Mesenchymal stem cell (in vitro differentiated cells and primary cell): ENCODE measurements around the gene PROCR.

Source experiments
- DNase-seq: peaks from one replicate; pipeline ENCODE4 v3.0.0-alpha.2; 2013
- H2AFZ ChIP-seq: one replicate; pipeline ENCODE4 v1.6.1; 2013; ENCODE audit warnings: low read depth, mild to moderate bottlenecking, control low read depth, inconsistent platforms, low read length, moderate library complexity
- H2AK5ac ChIP-seq: 2 replicates; pipeline ENCODE4 v1.6.1; 2013; ENCODE audit warnings: low read length, moderate library complexity, mild to moderate bottlenecking, inconsistent platforms; ENCODE audit not compliant: severe bottlenecking
- H2BK120ac ChIP-seq: one replicate; pipeline ENCODE4 v1.6.1; 2013; ENCODE audit warnings: low read depth, mild to moderate bottlenecking, inconsistent platforms, low read length, moderate library complexity
- H2BK12ac ChIP-seq, 2 experiments: one replicate each; pipeline ENCODE4 v1.6.1; 2013; ENCODE audit warnings: inconsistent platforms in 2 of 2, low read length in 2 of 2, mild to moderate bottlenecking in 2 of 2, moderate library complexity in 2 of 2, control low read depth in 1 of 2
- H2BK15ac ChIP-seq: one replicate; pipeline ENCODE4 v1.6.1; 2013; ENCODE audit warnings: mild to moderate bottlenecking, low read depth, inconsistent platforms; ENCODE audit not compliant: poor library complexity, severe bottlenecking
- H2BK5ac ChIP-seq: 2 replicates; pipeline ENCODE4 v1.6.1; 2013; ENCODE audit warnings: low read depth, mild to moderate bottlenecking, low read length, control low read depth, inconsistent platforms; ENCODE audit not compliant: poor library complexity, severe bottlenecking
- H3K14ac ChIP-seq, 2 experiments: one replicate each; pipeline ENCODE4 v1.6.1; 2013; ENCODE audit warnings: inconsistent platforms in 2 of 2, low read length in 2 of 2, control low read depth in 1 of 2, mild to moderate bottlenecking in 1 of 2, moderate library complexity in 1 of 2
- H3K18ac ChIP-seq, 2 experiments: one replicate each; pipeline ENCODE4 v1.6.1; 2013; ENCODE audit warnings: inconsistent platforms in 2 of 2, low read length in 2 of 2, control low read depth in 1 of 2, low read depth in 1 of 2, mild to moderate bottlenecking in 1 of 2
- H3K23ac ChIP-seq, 2 experiments: one replicate each; pipeline ENCODE4 v1.6.1; 2013; ENCODE audit warnings: inconsistent platforms in 2 of 2, low read length in 2 of 2, mild to moderate bottlenecking in 2 of 2, moderate library complexity in 2 of 2, control low read depth in 1 of 2
- H3K27ac ChIP-seq: 2 replicates; pipeline ENCODE4 v1.5.1; 2013; ENCODE audit warnings: mild to moderate bottlenecking, moderate library complexity, low read length, control low read depth, inconsistent platforms; ENCODE audit not compliant: poor library complexity, severe bottlenecking
- H3K27me3 ChIP-seq, 2 experiments: 2 replicates each; pipeline versions ENCODE4 v1.6.1 to v1.7.0; 2013; ENCODE audit warnings: low read length in 2 of 2, mild to moderate bottlenecking in 2 of 2, moderate library complexity in 2 of 2, control low read depth in 1 of 2, inconsistent platforms in 1 of 2; ENCODE audit not compliant: control insufficient read depth in 1 of 2, insufficient read depth in 1 of 2
- H3K36me3 ChIP-seq, 2 experiments: 2 replicates each; pipeline versions ENCODE4 v1.6.1 to v1.7.0; 2013; ENCODE audit warnings: low read length in 2 of 2, control low read depth in 1 of 2, inconsistent platforms in 1 of 2, low read depth in 1 of 2, mild to moderate bottlenecking in 1 of 2; ENCODE audit not compliant: insufficient read depth in 2 of 2, control insufficient read depth in 1 of 2
- H3K4ac ChIP-seq, 2 experiments: one replicate each; pipeline ENCODE4 v1.6.1; 2013; ENCODE audit warnings: inconsistent platforms in 2 of 2, low read length in 2 of 2, mild to moderate bottlenecking in 2 of 2, moderate library complexity in 2 of 2, control low read depth in 1 of 2, low read depth in 1 of 2
- H3K4me1 ChIP-seq: 2 replicates; pipeline ENCODE4 v1.6.1; 2013; ENCODE audit warnings: low read depth, low read length, control low read depth; ENCODE audit not compliant: control insufficient read depth, insufficient read depth
- H3K4me2 ChIP-seq: 2 replicates; pipeline ENCODE4 v1.6.1; 2013; ENCODE audit warnings: low read length, mild to moderate bottlenecking, inconsistent platforms; ENCODE audit not compliant: poor library complexity, severe bottlenecking
- H3K4me3 ChIP-seq, 2 experiments: 2 replicates each; pipeline versions ENCODE4 v1.5.1 to v1.7.0; 2013; ENCODE audit warnings: low read length in 2 of 2, mild to moderate bottlenecking in 2 of 2, control low read depth in 1 of 2, low read depth in 1 of 2; ENCODE audit not compliant: insufficient read depth in 1 of 2
- H3K79me1 ChIP-seq: replicated peaks from 2 replicates; pipeline ENCODE4 v1.6.1; 2013; ENCODE audit warnings: mild to moderate bottlenecking, control low read depth, low read length, inconsistent platforms; ENCODE audit not compliant: poor library complexity, severe bottlenecking
- H3K9ac ChIP-seq: 2 replicates; pipeline ENCODE4 v1.7.0; 2013; ENCODE audit warnings: mild to moderate bottlenecking, low read length, moderate library complexity
- H3K9me3 ChIP-seq: 2 replicates; pipeline ENCODE4 v1.7.0; 2013; ENCODE audit warnings: mild to moderate bottlenecking, low read length; ENCODE audit not compliant: control insufficient read depth
- H4K8ac ChIP-seq: one replicate; pipeline ENCODE4 v1.6.1; 2013; ENCODE audit warnings: inconsistent platforms, mild to moderate bottlenecking, low read length, moderate library complexity
- H4K91ac ChIP-seq: one replicate; pipeline ENCODE4 v1.6.1; 2013; ENCODE audit warnings: mild to moderate bottlenecking, low read length, inconsistent platforms
- WGBS: methylation state at CpG from one replicate; pipeline ENCODE4 v1.1.7; 2013; ENCODE audit warnings: mixed read lengths; 5-methylcytosine and 5-hydroxymethylcytosine counted together

Gene PROCR

DNA sequence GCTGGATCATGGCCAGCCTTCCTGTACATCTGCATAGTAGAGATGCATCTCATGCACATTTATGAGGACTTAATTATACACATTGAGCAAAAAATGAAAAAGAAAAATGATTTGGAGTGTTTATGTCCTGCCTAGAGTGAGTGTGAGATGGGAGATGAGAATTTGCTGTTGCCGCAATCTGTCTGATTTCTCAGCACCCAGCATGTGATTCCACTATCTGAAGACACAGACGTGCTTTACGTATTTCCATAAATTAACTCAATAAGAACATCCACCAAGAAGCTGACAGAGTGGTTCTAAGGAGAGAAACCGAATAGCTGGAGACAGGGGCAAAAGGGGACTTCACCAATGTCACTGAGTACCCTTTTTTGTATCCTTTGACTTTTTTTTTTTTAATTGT is 39.9 kb upstream of the PROCR start:
- 76% methylated on average over 3 of the region's 4 CpGs for WGBS
- no peak overlapping the region for H3K4me2 ChIP-seq
- H3K23ac ChIP-seq, result no peak overlapping the region

GRCh38 chr20:35133031-35133430 is 38.8 kb upstream of the PROCR start:
- H3K4me2 ChIP-seq, result no peak overlapping the region
- no peak overlapping the region for H4K8ac ChIP-seq
- H3K14ac ChIP-seq, result no peak overlapping the region
- H3K27ac ChIP-seq, result no peak overlapping the region
- no peak overlapping the region for H3K9ac ChIP-seq
- H3K23ac ChIP-seq, result no peak overlapping the region
- no peaks in the 10 kb centered on the region for H3K27me3 ChIP-seq
- no peak overlapping the region for H2BK12ac ChIP-seq
- DNase-seq, result no peak
- peaks cover 3% of the 10 kb centered on the region for H3K4me1 ChIP-seq
- no peak overlapping the region for H2AFZ ChIP-seq
- H3K79me1 ChIP-seq, result peaks cover 22% of the 10 kb centered on the region
- no peak overlapping the region for H3K4ac ChIP-seq
- no peak overlapping the region for H2BK120ac ChIP-seq
- H3K36me3 ChIP-seq, result peaks cover 43 to 61% of the 10 kb centered on the region in 2 experiments
- no peak overlapping the region for H2BK5ac ChIP-seq
- no peak overlapping the region for H4K91ac ChIP-seq
- no peak overlapping the region for H3K4me3 ChIP-seq
- no peak overlapping the region for H2AK5ac ChIP-seq
- WGBS, result 95% methylated on average over 5 of the region's 5 CpGs
- H3K9me3 ChIP-seq, result no peaks in the 10 kb centered on the region
- H2BK15ac ChIP-seq, result no peak overlapping the region
- no peak overlapping the region for H3K18ac ChIP-seq

More for the DNA sequence above, 39.9 kb upstream of the PROCR start:
- peaks cover 43 to 51% of the 10 kb centered on the region in 2 experiments for H3K36me3 ChIP-seq
- no peak overlapping the region for H3K4me3 ChIP-seq
- no peak for DNase-seq
- H3K9ac ChIP-seq, result no peak overlapping the region
- H4K8ac ChIP-seq, result no peak overlapping the region
- no peak overlapping the region for H2BK12ac ChIP-seq
- H3K4ac ChIP-seq, result no peak overlapping the region
- no peak overlapping the region for H2AFZ ChIP-seq
- no peak overlapping the region for H3K14ac ChIP-seq
- no peak overlapping the region for H4K91ac ChIP-seq
- no peak overlapping the region for H3K27ac ChIP-seq
- H3K9me3 ChIP-seq, result no peaks in the 10 kb centered on the region
- no peak overlapping the region for H2BK5ac ChIP-seq
- no peak overlapping the region for H3K18ac ChIP-seq
- no peak overlapping the region for H2BK120ac ChIP-seq
- peaks cover 18% of the 10 kb centered on the region for H3K79me1 ChIP-seq
- H2AK5ac ChIP-seq, result no peak overlapping the region
- no peak overlapping the region for H2BK15ac ChIP-seq
- peaks cover 3% of the 10 kb centered on the region for H3K4me1 ChIP-seq
- no peaks in the 10 kb centered on the region for H3K27me3 ChIP-seq

DNA sequence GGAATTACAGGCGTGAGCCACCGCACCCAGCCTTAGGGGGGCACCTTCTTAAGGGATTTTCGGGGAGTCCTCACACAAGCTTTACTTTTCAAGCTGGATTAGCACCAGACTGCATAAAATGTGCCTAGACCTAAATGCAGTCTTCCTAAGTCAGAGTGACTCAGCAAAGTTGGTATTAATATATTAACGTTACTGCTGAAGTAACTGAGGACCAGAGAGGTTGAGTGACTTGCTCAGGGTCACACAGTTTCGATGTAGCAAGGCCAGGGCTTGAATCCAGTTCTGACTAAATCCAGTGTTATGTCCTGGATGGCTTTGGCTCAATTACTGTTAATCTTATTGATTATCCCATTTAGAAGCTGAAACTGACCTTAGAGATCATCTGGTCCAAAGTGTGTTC is 38.1 kb upstream of the PROCR start:
- H2AK5ac ChIP-seq, result no peak overlapping the region
- no peak overlapping the region for H4K91ac ChIP-seq
- no peak overlapping the region for H3K18ac ChIP-seq
- H3K79me1 ChIP-seq, result peaks cover 22% of the 10 kb centered on the region
- H3K9ac ChIP-seq, result peak overlapping the region; percentile 64
- H2AFZ ChIP-seq, result no peak overlapping the region
- no peak overlapping the region for H3K23ac ChIP-seq
- no peak overlapping the region for H3K4me3 ChIP-seq
- WGBS, result 89% methylated on average over 5 of the region's 5 CpGs
- no peak overlapping the region for H4K8ac ChIP-seq
- peaks cover 48 to 64% of the 10 kb centered on the region in 2 experiments for H3K36me3 ChIP-seq
- H3K27me3 ChIP-seq, result no peaks in the 10 kb centered on the region
- H2BK120ac ChIP-seq, result no peak overlapping the region
- no peak overlapping the region for H2BK15ac ChIP-seq
- H3K27ac ChIP-seq, result no peak overlapping the region
- peaks cover 3% of the 10 kb centered on the region for H3K4me1 ChIP-seq
- H2BK12ac ChIP-seq, result no peak overlapping the region
- no peak overlapping the region for H3K4ac ChIP-seq
- H3K14ac ChIP-seq, result no peak overlapping the region
- no peak overlapping the region for H3K4me2 ChIP-seq
- DNase-seq, result no peak
- no peaks in the 10 kb centered on the region for H3K9me3 ChIP-seq
- no peak overlapping the region for H2BK5ac ChIP-seq

DNA sequence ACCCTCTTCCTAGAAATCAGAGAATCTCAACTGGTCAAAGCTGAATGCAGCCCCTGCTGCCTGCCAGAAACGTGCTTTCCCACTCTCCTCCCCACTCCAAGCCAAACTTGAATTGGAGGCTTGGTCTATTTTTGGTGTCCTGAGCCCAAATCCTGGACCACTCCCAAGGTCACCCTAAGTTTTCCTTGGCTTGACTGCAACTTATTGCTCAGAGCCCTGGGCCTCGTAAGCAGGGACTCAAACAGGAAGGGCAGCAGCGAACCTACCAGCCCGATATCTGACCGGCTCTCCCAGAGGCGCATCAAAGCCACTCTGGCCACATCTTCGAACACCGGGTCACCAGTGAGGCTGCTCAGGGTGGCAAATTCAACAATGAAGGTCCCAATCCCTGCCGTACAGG is 37.4 kb upstream of the PROCR start:
- Histone ChIP-seq H3K4me1 (peaks cover 3% of the 10 kb centered on the region), H3K4me2 (no peak overlapping the region), H3K79me1 (peaks cover 25% of the 10 kb centered on the region), H3K36me3 (peaks cover 50 to 66% of the 10 kb centered on the region in 2 experiments), H3K9ac (peak overlapping the region; percentile 64), H3K4me3 (peak overlapping the region in 1 of 2 experiments; percentile 21), H2BK12ac (no peak overlapping the region), H3K9me3 (no peaks in the 10 kb centered on the region), H4K8ac (no peak overlapping the region), H3K4ac (no peak overlapping the region), H3K18ac (no peak overlapping the region), H2AFZ (no peak overlapping the region), H3K27me3 (no peaks in the 10 kb centered on the region), H3K23ac (no peak overlapping the region), H2AK5ac (no peak overlapping the region), H2BK5ac (no peak overlapping the region), H3K27ac (no peak overlapping the region), H2BK15ac (no peak overlapping the region), H3K14ac (no peak overlapping the region), H2BK120ac (no peak overlapping the region), H4K91ac (no peak overlapping the region)
- DNase-seq, result no peak
- WGBS, result 96% methylated on average over 9 of the region's 9 CpGs
